ENCODE data around the gene FAM98A.

The FAM98A gene

DNA sequence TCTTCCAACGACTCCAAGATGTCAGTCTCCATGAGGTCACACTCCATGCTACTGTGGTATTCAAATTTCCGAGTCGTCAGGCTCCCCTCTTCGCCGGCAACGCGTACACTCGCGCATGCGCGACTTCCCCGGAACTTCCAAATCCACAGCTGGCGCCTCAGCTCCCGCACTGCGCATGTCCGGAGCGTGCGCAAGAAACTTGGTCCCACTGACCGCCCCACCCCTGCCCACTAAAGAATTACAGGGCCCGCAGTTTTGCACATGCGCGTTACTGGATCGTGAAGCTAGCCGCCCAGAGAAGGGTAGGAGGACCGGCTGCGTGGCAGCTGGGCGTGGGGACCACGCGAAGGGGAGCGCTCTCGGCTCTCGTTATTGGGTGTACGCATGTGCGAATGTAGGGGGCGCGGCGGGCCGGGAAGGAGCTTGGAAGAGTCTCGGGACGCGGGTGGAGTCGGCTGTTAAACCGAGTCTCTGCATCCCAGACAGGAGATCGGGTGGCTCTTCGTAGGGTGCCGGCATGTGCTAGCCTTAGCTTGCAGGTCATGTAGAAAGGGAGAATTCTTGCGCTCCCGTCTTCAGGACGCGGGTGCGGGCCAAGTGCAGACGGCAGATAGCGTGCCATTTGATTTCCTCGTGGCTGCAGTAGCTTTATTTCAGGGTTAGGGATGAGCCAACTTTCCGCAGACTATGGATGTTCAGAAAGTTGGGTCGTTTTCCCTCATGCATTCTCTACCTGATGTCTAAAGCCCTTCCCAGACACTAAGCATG is at the start of gene FAM98A:
TSS of gene FAM98A (minus strand) at position 125 of the 768 bp plus-strand sequence. CDS start at position 47, 78 bp downstream.
- DNase-seq, result peak; percentile 100

DNA sequence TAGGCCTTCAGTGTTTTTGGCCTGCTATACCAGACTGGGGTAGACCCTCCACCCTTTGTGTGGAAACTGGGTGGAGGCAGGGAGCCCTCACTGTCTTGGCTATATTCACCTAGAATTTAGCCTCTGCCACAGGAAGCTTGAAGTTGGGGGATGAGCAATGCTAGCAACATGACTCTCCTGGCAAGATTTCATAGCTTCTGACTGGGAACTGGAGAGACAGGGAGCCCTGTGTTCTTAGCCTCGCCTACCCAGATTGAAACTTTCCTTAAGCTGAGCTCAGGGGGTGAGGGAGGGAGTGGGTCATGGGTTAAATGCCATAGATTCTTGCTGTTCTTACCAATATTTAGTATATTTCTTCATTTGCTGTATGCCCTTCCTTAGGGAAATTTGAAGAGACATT is 46.8 kb upstream of the FAM98A start:
- DNase-seq, result no peak

DNA sequence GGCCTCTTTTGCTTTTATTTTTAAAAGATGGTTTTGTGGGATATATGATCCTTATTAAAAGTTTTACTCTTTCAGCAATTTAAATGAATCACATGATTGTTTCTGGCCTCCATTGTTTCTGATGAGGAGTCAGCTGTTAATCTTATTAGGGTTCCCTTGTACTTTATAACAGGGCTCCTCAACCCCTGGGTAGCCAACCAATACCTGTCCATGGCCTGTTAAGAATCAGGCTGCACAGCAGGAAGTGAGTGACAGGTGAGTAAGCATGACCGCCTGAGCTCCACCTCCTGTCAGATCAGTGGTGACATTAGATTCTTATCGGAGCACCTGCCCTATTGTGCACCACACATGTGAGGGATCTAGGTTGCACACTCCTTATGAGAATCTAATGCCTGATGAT is 45.1 kb upstream of the FAM98A start:
- no peak for DNase-seq

DNA sequence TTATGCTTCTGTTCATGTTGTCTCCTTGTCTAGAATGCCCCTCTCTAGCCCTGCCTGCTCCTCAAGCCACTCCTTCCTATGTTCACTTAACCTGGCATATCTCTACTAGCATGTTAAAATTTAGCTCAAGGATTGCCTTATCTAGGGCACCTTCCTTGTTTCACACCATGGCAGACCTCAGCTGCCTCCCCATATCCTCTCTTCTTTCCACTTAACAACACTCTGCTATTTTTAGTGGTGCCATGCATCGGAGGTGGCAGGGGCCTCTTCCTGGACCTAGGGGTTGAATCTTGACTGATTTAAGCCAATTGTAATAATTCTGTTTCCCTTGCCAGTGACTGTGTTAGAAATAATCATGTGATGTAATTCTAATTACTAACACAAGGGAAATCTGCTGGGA is 36.9 kb upstream of the FAM98A start:
- no peak for DNase-seq

DNA sequence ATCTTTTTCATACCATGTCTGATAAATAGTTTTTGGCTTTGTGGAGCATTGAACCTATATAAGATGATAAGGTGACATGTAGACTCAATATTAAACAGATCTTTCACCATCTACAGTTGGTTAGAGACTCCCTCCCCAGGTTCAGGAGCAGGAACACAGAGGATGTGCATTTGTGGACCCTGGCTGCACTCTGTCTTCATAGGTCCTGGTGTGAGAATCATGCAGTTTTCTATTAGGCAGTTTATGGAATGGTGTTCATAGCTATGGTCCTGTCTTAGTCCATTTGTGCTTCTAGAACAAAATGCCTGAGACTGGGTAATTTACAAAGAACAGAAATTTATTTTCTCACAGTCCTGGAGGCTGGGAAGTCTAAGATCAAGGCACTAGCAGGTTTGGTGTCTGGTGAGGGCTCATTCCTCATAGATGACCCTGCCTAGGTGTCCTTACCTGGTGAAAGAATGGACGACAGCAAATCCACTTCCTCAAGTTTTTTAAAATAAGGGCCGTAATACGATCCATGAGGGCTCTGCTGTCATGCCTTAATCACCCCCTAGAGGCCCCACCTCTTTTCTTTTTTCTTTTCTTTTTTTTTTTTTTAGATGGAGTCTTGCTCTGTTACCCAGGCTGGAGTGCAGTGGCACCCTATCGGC is 35.3 kb upstream of the FAM98A start:
- no peak for DNase-seq

DNA sequence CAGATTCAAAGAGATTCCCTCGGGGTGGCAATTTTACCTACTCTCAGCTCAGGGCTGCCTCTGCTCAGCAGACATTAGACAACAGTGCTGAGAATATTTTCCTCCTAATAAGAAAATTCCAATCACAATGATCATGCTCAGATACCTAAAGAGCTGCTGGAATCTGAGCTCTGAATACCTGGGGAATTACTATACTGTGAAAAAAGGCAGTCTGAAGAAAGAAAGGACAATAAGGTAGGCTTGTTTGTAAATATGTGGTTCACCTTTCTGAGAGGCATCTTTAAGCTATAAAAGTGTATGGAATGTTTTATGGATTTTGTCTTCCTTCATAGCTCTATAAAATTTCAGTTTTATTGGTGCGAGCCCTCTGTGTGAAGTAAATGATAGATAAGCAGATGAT is 34.2 kb upstream of the FAM98A start:
- no peak for DNase-seq

DNA sequence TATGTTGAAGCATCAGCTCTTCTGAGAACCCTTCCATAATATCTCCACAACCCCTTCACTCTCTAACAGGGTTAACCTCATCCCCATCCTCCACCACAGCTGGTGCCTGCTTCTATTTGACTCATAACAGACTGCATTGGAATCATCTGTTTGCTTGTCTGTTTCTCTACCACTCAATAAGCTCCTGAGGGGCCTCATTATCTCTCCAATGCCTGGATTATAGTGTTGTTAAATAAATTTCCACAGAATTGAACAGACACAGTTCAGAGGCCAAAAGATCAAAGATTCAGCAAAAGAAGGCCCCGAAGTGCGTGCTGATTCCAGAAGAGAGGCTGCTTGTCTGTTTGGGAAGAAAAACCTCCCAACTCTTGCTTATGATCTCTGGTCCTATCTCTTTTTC is 33.7 kb upstream of the FAM98A start:
- DNase-seq, result no peak

DNA sequence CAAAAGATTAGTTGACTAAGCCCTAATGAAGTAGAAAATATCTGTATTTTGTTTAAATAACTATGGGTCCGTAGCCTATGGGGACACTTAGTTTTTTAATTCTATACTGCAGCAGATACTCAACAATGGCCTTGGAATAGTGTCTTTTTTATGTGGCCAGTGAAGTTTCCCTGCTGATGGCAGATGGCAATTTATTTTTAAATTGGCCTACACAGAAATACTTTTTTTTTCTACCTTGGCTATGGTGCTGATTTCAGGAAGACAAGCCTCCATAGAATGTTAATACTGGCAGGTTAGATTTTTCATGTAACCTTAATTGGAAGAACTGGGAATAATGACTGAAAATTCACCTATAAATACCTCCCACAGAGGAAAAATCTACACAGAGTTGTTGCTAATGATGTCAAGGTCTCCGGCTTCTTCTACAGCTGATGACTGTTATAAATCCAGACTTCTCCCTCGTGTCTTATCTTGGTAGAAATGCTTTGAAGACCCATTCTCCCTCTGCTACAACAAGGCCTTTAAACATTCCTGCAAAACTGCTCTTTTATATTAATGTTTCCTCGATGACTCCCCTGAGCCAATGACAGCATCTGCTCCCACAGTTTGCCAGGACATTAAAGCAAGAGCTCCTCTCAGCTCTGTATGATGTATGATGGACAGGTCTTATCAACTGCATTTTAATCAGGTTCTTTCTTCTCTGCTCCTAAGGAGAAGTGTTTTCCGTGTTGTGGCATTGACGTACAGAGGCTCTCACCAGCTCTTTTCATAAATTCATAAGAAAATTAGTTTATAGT is 29.1 kb upstream of the FAM98A start:
- no peak for DNase-seq

DNA sequence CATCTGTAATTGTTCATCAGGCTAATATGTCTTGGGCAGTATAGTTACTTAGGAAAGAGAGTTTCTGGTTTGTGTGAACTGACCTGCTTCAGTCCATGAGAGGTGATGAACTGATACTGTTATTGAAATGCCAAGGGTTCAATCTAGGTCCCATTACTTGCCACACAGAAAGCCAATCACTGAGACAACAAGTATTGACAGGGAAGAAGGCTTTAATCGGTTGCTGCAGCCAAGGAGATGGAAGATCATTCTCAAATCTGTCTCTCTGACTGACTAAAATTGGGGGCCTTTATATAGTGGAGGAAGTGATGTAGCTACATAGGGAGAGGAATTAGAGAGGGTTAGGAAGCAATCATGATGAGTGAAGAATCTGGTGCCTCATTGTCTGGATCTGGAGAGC is 19.9 kb upstream of the FAM98A start:
- DNase-seq, result no peak

DNA sequence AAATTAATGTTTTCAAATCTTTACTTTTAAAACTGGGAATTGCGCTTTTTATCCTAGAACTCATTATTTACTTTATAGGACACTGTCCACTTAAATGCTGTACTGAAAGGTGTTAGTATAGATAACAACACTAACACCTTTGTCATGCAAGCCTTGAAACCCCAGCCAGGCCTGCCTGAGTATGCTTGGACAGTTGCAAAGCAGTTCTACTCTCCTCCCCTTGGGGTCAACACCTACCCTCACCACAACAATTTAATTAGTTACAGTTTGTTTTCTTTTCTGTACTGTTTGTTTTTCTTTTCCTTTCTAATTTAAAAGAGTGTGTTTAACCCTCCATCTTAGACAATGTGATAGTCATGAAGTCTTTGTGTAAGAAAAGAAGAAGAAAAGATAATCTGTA is 18.9 kb upstream of the FAM98A start:
- DNase-seq, result no peak

DNA sequence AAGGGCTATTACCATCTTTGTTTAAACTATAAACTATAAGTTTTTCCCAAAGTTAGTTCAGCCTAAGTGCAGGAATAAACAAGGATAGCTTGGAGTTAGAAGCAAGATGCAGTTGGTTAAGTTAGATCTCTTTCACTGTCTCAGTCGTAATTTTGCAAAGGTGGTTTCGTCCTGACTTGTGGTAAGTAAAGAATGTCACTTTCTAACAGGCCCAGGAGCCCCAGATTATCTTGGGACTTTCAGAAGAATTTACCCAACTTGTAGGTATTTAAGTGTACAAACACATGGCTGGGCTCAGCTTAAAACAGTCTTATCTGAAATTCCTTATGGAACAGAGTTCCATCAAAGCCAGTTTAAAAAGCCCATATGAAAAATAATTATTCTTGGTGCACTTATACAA is 18.3 kb upstream of the FAM98A start:
- DNase-seq, result no peak

DNA sequence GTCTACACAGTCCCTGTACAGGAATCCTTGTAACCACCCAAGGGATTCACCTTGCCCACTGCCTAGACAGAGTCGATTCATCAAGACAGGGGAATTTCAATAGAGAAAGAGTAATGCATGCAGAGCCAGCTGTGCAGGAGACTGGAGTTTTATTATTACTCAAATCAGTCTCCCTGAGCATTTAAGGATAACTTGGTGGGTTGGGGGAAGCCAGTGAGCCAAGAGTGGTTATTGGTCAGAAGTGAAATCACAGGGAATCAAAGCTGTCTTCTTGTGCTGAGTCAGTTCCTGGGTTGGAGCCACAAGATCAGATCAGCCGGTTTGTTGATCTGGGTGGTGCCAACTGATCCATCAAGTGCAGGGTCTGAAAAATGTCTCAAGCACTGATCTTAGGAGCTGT is 17.8 kb upstream of the FAM98A start:
- DNase-seq, result no peak

DNA sequence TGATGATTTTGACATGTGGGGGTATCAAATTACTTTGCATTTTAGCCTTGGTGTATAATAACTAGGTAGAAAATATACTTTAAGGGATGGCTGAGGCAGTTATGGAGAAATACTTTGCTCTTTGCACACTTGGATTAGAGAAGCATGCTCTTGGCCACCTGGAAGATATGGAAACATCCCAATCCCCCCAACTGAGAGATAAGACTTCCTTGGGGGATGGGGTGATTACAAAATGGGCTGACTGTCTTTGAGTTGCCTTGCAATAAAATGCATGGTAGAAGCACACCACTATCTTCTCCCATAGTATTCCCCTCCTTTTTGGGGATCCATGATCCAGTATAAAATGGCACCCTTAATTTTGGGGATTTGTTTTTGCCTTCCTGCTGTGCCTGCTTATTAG is 15.1 kb upstream of the FAM98A start:
- no peak for DNase-seq

DNA sequence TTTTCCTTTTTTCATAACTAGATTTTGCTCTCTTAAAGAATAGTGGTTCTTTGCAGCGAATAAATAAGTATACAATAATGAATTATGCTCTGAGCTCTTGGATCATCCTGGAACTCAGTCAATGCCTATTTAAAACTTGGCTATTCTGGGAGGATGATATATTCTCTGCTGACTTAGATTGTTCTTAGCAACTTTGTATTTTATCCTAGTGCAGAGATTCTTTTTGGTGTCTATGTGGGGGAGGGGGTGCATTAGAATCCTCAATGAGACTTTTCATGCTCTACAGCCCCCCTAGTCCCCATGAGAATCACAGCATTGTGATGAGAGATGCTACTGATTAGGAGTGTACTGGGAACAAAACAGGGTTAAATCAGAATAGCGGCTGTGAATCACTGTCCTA is 8.8 kb upstream of the FAM98A start:
- DNase-seq, result no peak

DNA sequence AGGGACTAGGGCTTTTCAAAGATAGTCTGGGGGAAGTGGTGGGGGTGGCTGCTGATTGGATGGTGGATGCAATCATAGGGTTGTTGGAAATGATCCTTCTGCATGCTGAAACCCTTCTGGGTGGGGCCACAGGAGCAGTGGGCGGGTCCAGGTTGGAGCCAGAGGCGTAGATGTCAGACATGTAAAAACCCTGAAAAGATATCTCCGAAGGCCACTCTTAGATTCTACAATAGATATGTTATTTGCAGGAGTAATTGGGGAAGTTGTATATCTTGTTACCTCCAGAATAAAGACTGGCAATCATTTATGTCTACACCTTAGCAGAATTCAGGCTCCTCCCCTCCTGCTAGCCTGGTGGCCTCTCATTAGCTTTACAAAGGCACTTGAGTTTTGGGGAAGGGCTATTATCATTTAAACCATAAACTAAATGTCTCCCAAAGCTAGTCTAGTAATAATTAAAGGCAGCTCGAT is 8.2 kb upstream of the FAM98A start:
- DNase-seq, result no peak

DNA sequence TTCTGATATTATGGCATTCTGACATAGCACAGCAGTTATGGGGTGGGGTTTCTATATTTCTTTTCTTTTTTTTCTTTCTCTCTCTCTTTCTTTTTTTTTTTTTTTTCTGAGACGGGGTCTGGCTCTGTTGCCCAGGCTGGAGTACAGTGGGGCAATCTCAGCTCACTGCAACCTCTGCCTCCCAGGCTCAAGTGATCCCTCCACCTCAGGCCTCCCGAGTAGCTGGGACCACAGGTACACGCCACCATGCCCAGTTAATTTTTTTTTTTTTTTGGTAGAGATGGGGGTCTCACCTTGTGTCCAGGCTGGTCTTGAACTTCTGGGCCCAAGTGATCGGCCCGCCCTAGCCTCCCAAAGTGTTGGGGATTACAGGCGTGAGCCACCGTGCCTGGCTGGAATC is 7.5 kb upstream of the FAM98A start:
- DNase-seq, result no peak

DNA sequence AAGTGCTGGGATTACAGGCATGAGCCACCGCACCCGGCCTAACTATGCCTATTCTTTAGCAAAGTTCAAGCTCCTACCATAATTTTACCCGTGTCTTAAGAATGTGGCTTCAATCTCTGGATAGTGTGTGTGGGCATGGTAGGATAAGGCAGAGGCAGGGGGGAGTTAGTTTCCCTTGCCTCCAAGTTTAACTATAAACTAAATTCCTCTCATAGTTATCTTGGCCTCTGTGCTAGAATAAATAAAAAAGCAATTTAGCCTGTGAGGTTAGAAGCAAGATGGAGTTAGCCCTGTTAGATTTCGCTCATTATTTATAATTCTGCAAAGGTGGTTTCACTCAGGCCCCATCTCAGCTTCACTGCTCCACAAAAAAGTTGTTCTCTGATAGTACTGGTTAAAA is 7.0 kb upstream of the FAM98A start:
- no peak for DNase-seq

DNA sequence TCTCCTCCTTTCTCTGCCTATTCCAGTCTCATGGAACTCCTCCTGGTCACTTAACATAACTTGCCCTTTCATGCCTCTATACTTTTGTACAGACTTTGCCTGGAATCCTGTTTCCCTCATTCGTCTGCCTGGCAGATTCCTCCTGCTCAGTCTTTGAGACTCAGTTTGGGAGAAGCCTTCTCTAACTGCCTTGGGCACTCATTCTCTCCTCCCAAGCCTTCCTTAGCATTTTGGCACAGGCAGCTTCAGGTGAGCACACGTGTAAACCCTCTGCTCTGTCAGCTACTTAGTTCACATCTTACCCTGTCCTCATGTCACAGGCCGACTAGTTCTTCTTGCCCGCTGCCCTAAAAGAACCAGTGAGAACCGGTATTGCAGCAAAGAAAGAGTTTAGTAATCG is 6.0 kb upstream of the FAM98A start:
- DNase-seq, result no peak

DNA sequence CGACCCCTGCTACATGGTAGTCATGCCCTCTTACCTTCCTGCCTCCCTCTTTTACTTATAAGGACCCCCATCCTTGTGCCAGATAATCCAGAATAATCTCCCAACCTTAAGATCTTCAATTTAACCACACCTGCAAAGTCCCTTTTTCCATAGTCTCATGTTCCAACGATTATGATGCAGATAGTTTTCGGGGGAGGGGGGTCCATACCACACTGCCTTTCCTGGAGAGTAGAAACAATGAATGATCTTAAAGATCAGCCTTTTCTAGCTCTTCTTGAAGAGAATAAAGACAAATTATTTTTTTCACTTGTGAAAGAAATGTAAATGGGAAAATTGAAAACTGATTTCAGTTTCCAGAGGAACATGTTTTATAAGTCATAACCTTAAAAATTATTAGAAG is 4.3 kb upstream of the FAM98A start:
- DNase-seq, result no peak

DNA sequence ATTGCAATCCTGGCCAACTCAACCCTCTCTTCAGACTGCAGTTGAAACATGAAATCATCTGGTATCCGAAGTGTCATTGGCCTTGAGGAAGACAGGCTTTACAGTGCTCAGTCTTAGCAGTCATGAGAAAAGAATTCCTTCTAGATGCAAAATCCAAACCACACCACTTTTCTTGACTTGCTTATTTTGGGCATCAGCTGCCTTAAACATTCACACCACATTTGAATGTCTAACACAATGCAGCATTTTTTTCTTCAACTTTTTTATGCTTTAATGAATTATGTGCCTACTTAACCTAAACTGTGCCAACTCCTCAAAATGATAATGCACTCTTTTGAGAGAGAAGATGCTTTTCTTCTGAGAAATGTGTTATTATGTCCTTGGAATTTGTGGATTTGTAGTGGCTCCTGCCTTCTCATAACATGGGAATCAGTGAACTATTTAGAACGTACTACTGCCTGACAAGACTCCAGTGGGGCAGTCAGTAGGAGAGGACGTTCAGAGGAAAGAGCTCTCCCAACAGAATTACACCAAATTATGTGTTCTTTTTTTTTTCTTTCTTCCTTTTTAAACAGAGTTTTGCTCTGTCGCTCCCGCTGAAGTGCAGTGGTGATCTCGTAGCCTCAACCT is 3.2 kb upstream of the FAM98A start:
- no peak for DNase-seq

DNA sequence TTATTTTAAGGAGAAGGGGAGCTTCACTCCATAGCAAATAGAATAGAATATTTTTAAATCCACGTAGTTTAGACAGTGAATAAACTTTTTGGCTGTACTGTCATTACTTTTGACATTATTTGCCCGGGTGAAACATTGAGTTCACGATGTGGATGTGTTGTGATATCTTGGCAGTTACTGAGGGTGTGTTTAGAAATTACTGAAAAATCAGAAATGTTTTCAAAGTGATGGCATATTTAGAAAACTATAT is 769 bp upstream of the FAM98A start:
- DNase-seq, result no peak

DNA sequence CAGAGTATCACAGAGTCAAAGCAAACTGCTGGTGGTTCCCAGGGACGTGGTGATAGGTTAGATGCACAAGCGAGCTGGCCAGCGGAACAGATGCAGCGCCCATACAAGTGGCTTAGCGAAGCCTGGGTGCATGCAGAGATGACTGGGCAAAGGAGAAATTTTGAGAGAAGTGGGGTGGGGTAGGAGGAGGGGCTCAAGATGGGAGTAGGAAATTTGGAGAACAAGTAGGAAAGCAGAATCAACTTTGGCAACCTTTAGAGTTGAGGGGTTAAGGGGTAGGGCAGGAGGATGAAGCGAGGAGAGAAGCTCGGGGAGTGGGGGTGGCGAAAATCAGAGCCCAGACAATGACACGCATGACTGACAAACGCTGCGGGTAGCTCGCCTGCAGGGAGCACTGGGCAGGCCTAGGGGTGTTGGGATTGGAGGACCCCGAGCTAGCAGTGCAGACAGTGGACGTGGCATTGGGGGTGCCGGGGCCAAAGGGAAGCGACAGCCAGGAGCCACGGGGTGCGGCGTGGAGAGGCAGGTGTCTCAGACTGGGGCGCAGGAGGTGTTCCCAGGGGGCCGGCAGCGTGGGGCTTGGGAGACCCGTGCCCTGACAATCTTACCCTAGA is 431 bp downstream of the FAM98A start:
- DNase-seq, result no peak

DNA sequence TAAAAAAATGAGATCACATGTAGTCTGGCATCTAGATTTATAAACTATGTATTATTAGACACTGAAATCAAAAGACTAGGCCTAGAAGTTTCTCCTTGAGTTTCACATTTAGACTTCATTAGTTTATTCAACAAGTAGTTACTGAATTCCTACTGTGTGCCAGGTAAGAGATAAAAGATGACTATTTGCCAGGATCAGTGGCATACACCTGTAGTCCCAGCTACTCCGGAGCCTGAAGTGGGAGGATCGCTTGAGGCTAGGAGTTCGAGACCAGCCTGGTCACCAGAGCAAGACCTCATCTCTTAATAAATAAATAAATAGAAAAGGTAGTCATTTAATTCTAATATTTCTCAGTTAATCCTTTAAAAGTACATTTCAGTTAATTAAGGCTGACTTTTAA is 2.1 kb downstream of the FAM98A start:
- DNase-seq, result no peak

Measured in right forelimb (tissue), 1 donor.